Brain microvascular endothelial cell (primary cell): Measurements from ENCODE around the gene TMEM9.

Experiments
- DNase-seq: peaks from one replicate; pipeline ENCODE4 v3.0.0-alpha.2; 2020
- H3K27ac ChIP-seq: fragments of 250-450 bp; sonication (Bioruptor Pico); 2 replicates; pipeline ENCODE4 v1.5.1; 2020; ENCODE audit warnings: mild to moderate bottlenecking, moderate library complexity
- H3K27me3 ChIP-seq: fragments of 250-450 bp; sonication (Bioruptor Pico); replicated peaks from 2 replicates; pipeline ENCODE4 v1.5.1; 2020; ENCODE audit warnings: mild to moderate bottlenecking
- H3K36me3 ChIP-seq: fragments of 250-450 bp; sonication (Bioruptor Pico); replicated peaks from 2 replicates; pipeline ENCODE4 v1.5.1; 2020; ENCODE audit warnings: mild to moderate bottlenecking
- H3K4me3 ChIP-seq: 2 replicates; pipeline ENCODE4 v1.5.1; 2011; ENCODE audit warnings: low read depth, mild to moderate bottlenecking, control low read depth, low read length, moderate library complexity
- in situ Hi-C: cut with HindIII; loops from 2 replicates; pipeline ENCODE4 v1.10.0; 2017; ENCODE audit warnings: low sequenced_read_pairs, low pct_ligation_motif_present
- TF ChIP-seq, protein P1 (sequence below): IDR thresholded peaks from 2 replicates; pipeline ENCODE4 v1.5.1; 2011; ENCODE audit warnings: low read depth, mild to moderate bottlenecking, moderate library complexity, low read length, control low read depth, inconsistent platforms; ENCODE audit errors: missing control alignments

The TMEM9 gene

DNA sequence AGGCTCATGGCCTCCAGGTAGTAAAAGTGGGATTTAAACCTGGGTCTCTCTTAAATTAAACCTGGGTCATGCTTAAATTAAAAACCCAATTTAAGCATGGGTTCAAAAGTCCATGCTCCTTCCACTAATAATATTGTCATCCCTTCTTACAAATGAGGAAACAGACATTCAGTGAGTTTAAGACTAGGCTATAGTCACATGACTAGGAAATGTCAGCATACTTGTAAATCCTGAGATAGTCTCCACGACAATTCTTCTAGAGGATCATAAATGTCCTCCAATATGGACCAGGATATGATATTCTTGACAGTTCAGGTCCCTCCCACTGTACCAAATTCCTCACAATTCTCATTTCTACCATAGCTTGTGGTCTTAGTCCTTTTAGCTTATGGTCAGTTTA is 25.9 kb upstream of the TMEM9 start:
- no peak for DNase-seq
- no peak overlapping the region for H3K27ac ChIP-seq
- in situ Hi-C loops, result no loop called here
- H3K36me3 ChIP-seq, result no peaks in the 10 kb centered on the region
- no peaks in the 10 kb centered on the region for H3K27me3 ChIP-seq
- TF ChIP-seq, protein P1, sequence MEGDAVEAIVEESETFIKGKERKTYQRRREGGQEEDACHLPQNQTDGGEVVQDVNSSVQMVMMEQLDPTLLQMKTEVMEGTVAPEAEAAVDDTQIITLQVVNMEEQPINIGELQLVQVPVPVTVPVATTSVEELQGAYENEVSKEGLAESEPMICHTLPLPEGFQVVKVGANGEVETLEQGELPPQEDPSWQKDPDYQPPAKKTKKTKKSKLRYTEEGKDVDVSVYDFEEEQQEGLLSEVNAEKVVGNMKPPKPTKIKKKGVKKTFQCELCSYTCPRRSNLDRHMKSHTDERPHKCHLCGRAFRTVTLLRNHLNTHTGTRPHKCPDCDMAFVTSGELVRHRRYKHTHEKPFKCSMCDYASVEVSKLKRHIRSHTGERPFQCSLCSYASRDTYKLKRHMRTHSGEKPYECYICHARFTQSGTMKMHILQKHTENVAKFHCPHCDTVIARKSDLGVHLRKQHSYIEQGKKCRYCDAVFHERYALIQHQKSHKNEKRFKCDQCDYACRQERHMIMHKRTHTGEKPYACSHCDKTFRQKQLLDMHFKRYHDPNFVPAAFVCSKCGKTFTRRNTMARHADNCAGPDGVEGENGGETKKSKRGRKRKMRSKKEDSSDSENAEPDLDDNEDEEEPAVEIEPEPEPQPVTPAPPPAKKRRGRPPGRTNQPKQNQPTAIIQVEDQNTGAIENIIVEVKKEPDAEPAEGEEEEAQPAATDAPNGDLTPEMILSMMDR, result no peak
- H3K4me3 ChIP-seq, result no peak overlapping the region

DNA sequence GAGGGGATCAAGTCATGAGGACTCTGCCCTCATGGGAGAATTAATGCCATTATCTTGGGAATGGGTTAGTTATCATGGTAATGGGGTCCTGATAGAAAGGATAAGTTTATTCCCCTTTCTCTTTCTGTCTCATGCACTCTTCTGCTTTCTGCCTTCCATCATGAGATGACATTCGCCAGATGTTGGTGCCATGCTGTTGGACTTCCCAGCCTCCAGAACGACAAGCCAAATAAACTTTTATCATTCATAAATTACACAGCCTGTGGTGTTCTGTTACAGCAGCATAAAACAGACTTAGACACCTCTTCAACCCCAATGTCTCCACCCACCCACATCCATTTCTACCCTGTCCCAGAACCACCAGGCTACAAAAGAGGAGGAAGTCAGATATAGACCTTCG is 24.4 kb upstream of the TMEM9 start:
- TF ChIP-seq, protein P1, result no peak
- H3K27ac ChIP-seq, result no peak overlapping the region
- H3K36me3 ChIP-seq, result no peaks in the 10 kb centered on the region
- no peaks in the 10 kb centered on the region for H3K27me3 ChIP-seq
- DNase-seq, result no peak
- in situ Hi-C loops, result no loop called here
- H3K4me3 ChIP-seq, result no peak overlapping the region

DNA sequence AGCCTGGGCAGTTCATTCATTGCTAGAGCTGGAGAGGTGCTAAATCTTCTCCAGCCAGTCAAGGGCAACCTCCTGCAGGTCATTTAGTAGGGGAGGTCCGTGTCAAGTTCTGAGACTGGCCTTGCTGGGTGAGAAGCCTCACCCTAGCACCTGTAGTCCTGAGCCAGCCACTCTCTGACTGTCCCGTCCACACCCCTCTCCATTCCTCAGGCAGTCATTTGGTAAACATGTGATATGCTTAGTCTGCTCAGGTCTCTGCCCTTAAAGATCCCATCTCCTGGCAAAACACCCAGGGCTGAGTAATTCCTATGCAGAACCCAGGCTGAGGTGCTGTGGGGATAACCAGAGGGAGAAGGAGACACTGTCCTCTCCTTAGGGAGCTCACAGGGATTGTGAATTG is 22.7 kb upstream of the TMEM9 start:
- TF ChIP-seq, protein P1, result no peak
- Histone ChIP-seq H3K36me3 (no peaks in the 10 kb centered on the region), H3K27me3 (no peaks in the 10 kb centered on the region), H3K27ac (no peak overlapping the region), H3K4me3 (no peak overlapping the region)
- no peak for DNase-seq
- in situ Hi-C loops, result no loop called here

DNA sequence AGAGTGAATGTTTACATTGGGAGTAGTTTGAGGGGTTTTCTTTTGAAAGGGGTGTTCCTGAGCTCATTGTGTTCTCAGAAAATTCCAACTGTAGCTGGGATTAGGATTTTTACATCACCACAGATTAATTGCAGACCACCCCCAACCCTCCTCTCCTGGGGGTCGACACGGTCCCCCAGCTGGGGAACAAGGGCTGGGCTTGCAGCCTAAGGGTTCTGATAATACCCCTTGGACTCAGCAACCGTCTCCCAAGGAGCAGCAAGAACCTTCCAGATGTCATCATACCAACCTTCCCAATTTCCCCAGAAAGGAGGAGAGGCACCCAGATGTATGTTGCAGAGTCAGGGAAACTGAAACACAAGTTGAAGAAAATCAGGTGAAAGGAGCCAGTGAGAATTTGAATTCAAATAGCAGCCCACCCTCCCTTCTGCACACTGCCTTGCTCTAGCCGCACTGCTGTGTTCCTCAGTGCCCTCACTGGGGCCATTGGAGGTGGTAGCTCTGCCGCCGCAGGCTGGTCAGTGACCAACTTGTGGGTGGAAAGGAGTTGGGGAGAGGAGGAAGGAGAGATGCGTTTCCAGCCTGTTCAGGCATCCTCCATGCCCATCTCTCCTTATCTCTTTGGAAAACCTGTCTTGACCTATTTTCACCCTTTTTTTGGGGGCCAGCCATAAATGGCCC is 21.7 kb upstream of the TMEM9 start:
- H3K36me3 ChIP-seq, result no peaks in the 10 kb centered on the region
- in situ Hi-C loops, result no loop called here
- TF ChIP-seq, protein P1, result no peak
- DNase-seq, result no peak
- no peak overlapping the region for H3K4me3 ChIP-seq
- no peaks in the 10 kb centered on the region for H3K27me3 ChIP-seq
- no peak overlapping the region for H3K27ac ChIP-seq

DNA sequence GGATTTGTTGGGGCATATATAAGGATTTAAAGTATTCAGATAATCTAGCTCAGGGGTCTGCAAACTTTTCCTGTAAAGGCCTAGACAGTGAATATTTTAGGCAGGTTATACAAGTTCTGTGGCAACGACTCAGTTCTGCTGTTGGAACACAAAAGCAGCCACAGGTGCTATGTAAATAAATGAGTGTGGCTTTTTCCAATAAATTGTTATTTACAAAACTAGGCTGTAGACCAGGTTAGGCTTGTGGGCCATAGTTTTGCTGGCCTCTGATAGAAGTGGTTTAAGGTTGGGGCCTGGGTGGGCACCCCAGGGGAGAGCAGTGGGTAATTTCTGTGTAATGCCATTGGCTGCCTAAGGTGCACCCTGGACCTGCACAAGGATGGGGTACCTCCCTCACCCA is 19.5 kb upstream of the TMEM9 start:
- DNase-seq, result no peak
- Histone ChIP-seq H3K4me3 (no peak overlapping the region), H3K27me3 (no peaks in the 10 kb centered on the region), H3K27ac (no peak overlapping the region), H3K36me3 (no peaks in the 10 kb centered on the region)
- in situ Hi-C loops, result no loop called here
- TF ChIP-seq, protein P1, result no peak
